Measurements from ENCODE around the gene CDH24. TPM values are rescaled to one million over a fixed set of nuclear protein-coding genes. Genes with fewer than 3 reads are reported as not detected.

The CDH24 gene
- polyA plus RNA-seq, 1 donor (not counting 4 experiments of a cell fraction or from before 2014, with no cell fraction given): 3.9 TPM

DNA sequence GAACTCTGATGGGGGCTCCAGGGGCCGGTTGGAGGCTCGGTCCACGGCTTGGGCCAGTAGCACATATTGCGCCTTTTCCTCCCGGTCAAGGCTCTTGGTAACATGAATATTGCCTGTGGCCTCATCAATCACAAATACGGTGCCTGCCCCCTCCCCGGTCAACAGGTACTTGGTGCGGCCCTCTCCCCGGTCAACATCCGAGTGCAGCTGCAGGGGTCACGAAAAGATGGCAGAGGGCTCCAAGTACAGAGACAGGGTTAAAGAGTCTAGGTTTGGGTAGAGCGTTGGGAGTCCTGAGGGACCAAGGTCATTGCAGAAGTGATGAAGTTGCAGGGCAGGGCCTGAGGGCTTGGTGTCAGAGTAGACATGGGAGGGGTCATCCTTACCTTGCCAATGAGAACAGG is 2.2 kb downstream of the CDH24 start:
- Histone ChIP-seq H3K4me1 (ENCODE audit: control insufficient read depth, extremely low read depth, insufficient read depth, low read length) (peaks cover 25% of the 10 kb centered on the region), H3K79me2 (ENCODE audit: control insufficient read depth, insufficient read depth, low read length) (no peaks in the 10 kb centered on the region), H3K9me1 (ENCODE audit: control insufficient read depth, extremely low read depth, insufficient read depth, low read length) (no peaks in the 10 kb centered on the region), H3K36me3 (ENCODE audit: control insufficient read depth in 2 of 2, extremely low read depth in 1 of 2, insufficient read depth in 2 of 2, low read length in 2 of 2) (peaks cover 8 to 9% of the 10 kb centered on the region in 2 experiments), H3K9ac (ENCODE audit: control insufficient read depth, extremely low read depth, insufficient read depth, low read length) (no peak overlapping the region), H2AFZ (ENCODE audit: control insufficient read depth, low read length) (no peak overlapping the region), H3K27me3 (ENCODE audit: control insufficient read depth, extremely low read depth, insufficient read depth, low read length) (no peaks in the 10 kb centered on the region), H3K27ac (ENCODE audit: control insufficient read depth, insufficient read depth, low read length) (no peak overlapping the region), H3K9me3 (ENCODE audit: control insufficient read depth, low read depth, low read length) (no peaks in the 10 kb centered on the region), H3K4me3 (ENCODE audit: control insufficient read depth in 2 of 3, extremely low read depth in 1 of 3, insufficient read depth in 2 of 3, low read depth in 1 of 3, low read length in 3 of 3) (no peak overlapping the region), H4K20me1 (ENCODE audit: control insufficient read depth, extremely low read depth, insufficient read depth, low read length) (no peaks in the 10 kb centered on the region), H3K4me2 (ENCODE audit: control insufficient read depth, extremely low read depth, insufficient read depth, low read depth, low read length) (no peak overlapping the region)
- DNase-seq (ENCODE audit: low read depth, low spot score) (no peak), FAIRE-seq (no peak)
- dilution Hi-C loops (cut with MboI; ENCODE audit: extremely low pct_ligation_motif_present, low sequenced_read_pairs): no loop called here
- TF ChIP-seq, protein P1, sequence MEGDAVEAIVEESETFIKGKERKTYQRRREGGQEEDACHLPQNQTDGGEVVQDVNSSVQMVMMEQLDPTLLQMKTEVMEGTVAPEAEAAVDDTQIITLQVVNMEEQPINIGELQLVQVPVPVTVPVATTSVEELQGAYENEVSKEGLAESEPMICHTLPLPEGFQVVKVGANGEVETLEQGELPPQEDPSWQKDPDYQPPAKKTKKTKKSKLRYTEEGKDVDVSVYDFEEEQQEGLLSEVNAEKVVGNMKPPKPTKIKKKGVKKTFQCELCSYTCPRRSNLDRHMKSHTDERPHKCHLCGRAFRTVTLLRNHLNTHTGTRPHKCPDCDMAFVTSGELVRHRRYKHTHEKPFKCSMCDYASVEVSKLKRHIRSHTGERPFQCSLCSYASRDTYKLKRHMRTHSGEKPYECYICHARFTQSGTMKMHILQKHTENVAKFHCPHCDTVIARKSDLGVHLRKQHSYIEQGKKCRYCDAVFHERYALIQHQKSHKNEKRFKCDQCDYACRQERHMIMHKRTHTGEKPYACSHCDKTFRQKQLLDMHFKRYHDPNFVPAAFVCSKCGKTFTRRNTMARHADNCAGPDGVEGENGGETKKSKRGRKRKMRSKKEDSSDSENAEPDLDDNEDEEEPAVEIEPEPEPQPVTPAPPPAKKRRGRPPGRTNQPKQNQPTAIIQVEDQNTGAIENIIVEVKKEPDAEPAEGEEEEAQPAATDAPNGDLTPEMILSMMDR (optimal IDR thresholded peaks at IDR 0.05 in 1 of 3, IDR thresholded peaks at IDR 0.05 in 1 of 3, conservative IDR thresholded peaks at IDR 0.05 in 1 of 3; ENCODE audit: extremely low read depth in 1 of 3, insufficient read depth in 2 of 3, low read length in 3 of 3): no peak
- TF ChIP-seq EZH2 (IDR thresholded peaks at IDR 0.05; ENCODE audit: low read length): no peak

DNA sequence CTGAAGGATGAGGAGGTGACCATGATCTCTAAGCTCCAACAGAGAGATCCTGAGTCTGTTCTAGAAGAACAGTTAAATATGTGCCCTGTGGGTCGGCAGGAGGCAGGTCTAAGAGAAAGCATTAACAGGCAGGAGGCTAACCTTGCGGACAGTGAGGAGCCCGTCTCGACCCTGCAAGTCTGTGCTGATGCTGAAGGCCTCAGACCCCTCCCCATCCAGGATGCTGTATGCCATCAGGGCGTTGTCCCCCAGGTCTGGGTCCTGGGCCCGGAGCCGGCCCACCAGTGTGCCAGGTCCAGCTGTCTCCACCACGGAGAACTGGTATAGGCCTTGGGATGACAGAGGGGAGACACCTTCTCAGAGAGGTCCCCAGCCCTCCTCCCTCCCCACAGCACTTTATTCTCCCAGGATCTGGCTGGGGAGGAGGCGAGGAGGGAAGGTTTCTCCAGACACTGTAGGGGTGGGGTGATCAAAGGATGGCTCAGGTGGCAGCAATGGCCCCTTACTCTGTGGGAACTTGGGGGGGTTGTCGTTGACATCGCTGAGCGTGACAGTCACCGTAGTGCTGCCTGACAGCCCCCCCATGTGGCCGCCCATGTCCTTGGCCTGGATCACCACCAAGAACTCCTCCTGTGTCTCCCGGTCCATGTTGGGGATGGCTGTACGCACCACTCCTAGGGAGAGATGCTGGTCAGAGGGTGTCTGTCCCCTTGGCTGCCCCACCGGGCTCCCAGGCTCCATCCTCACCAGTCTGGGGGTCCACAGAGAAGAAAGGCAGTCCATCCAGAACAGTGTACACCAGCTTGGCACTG is 3.1 kb downstream of the CDH24 start:
- TF ChIP-seq, protein P1 (optimal IDR thresholded peaks at IDR 0.05 in 1 of 3, IDR thresholded peaks at IDR 0.05 in 1 of 3, conservative IDR thresholded peaks at IDR 0.05 in 1 of 3; ENCODE audit: extremely low read depth in 1 of 3, insufficient read depth in 2 of 3, low read length in 3 of 3): peak in 1 of 3 experiments; percentile 40
- no peak for TF ChIP-seq EZH2 (IDR thresholded peaks at IDR 0.05; ENCODE audit: low read length)
- Histone ChIP-seq H3K4me1 (ENCODE audit: control insufficient read depth, extremely low read depth, insufficient read depth, low read length) (peaks cover 25% of the 10 kb centered on the region), H3K9me3 (ENCODE audit: control insufficient read depth, low read depth, low read length) (no peaks in the 10 kb centered on the region), H3K27ac (ENCODE audit: control insufficient read depth, insufficient read depth, low read length) (no peak overlapping the region), H4K20me1 (ENCODE audit: control insufficient read depth, extremely low read depth, insufficient read depth, low read length) (no peaks in the 10 kb centered on the region), H3K27me3 (ENCODE audit: control insufficient read depth, extremely low read depth, insufficient read depth, low read length) (no peaks in the 10 kb centered on the region), H3K4me3 (ENCODE audit: control insufficient read depth in 2 of 3, extremely low read depth in 1 of 3, insufficient read depth in 2 of 3, low read depth in 1 of 3, low read length in 3 of 3) (no peak overlapping the region), H3K36me3 (ENCODE audit: control insufficient read depth in 2 of 2, extremely low read depth in 1 of 2, insufficient read depth in 2 of 2, low read length in 2 of 2) (peaks cover 2 to 5% of the 10 kb centered on the region in 2 experiments), H3K4me2 (ENCODE audit: control insufficient read depth, extremely low read depth, insufficient read depth, low read depth, low read length) (no peak overlapping the region), H3K9me1 (ENCODE audit: control insufficient read depth, extremely low read depth, insufficient read depth, low read length) (no peaks in the 10 kb centered on the region), H3K9ac (ENCODE audit: control insufficient read depth, extremely low read depth, insufficient read depth, low read length) (no peak overlapping the region), H2AFZ (ENCODE audit: control insufficient read depth, low read length) (no peak overlapping the region), H3K79me2 (ENCODE audit: control insufficient read depth, insufficient read depth, low read length) (no peaks in the 10 kb centered on the region)
- FAIRE-seq (no peak), DNase-seq (ENCODE audit: low read depth, low spot score) (no peak)
- dilution Hi-C loops (cut with MboI; ENCODE audit: extremely low pct_ligation_motif_present, low sequenced_read_pairs): no loop called here
